Measurements from ENCODE around the gene FBXW9. TPM values are rescaled to one million over a fixed set of nuclear protein-coding genes. Genes with fewer than 3 reads are reported as not detected.
"Not testable (repeated sequence)": the region's sequence is repeated elsewhere in the genome, so short reads cannot be mapped to it uniquely, and the experiment has no call there.

The FBXW9 gene
- total RNA-seq, 6 experiments from 2014 or later, result 1.6 to 4.9 (median 2.6) TPM

DNA sequence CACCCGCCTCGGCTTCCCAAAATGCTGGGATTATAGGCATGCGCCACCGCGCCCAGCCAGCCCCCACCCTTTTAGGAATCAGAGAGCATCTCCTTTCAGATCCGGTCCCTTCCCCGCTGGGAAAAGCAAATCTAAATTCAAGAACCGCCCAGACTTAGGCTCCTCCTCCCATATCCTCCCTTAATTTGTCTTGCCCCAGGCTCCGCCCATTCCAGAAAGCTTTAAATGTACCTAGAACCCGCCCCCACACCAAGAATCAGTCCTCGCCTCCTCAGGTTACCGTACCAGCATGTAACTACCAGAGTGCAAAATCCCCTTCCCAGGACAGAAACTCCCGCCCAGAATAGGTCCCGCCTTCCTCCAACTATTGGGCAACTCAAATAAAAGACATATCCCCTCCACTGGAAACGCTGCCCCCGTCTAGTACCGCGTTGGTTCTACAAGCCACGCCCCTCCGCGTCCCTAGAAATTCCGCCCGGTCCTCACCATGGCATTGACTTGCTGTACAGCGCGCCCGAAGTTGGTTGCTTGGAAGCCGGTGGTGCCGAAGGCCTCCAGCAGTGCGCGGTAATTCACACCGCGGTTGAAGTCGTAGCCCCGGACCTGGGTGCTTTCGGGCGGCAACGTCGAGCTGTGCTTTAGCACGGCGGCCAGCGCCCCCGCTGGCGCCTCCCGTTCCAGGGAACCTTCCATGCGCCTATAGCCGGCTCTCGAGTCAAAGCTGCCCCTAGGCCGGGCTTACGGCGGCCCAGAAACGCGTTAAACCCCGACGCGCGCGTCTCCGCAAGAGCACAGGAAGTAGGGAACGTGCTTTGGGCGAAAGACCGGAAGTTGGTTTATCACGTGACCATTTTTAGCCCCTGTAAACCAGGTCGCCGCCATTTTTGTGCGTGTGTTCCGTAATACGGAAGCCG lies 15.1 kb downstream of the FBXW9 start, which contains the start of gene DHPS:
TSS of gene DHPS (minus strand) at position 807 of the 914 bp plus-strand sequence. CDS start at position 693, 114 bp downstream.
- Histone ChIP-seq H3K4me1 (peaks cover 0 to 19% (median 0%) of the 10 kb centered on the region in 4 donors), H3K9me3 (no peaks in the 10 kb centered on the region), H3K27me3 (no peaks in the 10 kb centered on the region), H3K27ac (peak within 1 kb of the TSS; percentile 77 to 93 (median 85)), H3K36me3 (peaks cover 0 to 29% (median 14%) of the 10 kb centered on the region in 4 donors), H3K4me3 (peak within 1 kb of the TSS; percentile 85 to 97 (median 94))
- peak; percentile 78 to 87 (median 84) for ATAC-seq
- intact Hi-C loops (cut with DNase I), result no loop called here
- TF ChIP-seq, protein P1, sequence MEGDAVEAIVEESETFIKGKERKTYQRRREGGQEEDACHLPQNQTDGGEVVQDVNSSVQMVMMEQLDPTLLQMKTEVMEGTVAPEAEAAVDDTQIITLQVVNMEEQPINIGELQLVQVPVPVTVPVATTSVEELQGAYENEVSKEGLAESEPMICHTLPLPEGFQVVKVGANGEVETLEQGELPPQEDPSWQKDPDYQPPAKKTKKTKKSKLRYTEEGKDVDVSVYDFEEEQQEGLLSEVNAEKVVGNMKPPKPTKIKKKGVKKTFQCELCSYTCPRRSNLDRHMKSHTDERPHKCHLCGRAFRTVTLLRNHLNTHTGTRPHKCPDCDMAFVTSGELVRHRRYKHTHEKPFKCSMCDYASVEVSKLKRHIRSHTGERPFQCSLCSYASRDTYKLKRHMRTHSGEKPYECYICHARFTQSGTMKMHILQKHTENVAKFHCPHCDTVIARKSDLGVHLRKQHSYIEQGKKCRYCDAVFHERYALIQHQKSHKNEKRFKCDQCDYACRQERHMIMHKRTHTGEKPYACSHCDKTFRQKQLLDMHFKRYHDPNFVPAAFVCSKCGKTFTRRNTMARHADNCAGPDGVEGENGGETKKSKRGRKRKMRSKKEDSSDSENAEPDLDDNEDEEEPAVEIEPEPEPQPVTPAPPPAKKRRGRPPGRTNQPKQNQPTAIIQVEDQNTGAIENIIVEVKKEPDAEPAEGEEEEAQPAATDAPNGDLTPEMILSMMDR (IDR thresholded peaks at IDR 0.05), result no peak
- peak; percentile 66 for TF ChIP-seq POLR2A (IDR thresholded peaks at IDR 0.05)
- WGBS (ENCODE audit: insufficient coverage, low coverage, low lambda C conversion rate, missing lambda C conversion rate), result 0% methylated on average over 39 of the region's 68 CpGs
- DNase-seq, result peak; percentile 88 to 95 (median 93)

DNA sequence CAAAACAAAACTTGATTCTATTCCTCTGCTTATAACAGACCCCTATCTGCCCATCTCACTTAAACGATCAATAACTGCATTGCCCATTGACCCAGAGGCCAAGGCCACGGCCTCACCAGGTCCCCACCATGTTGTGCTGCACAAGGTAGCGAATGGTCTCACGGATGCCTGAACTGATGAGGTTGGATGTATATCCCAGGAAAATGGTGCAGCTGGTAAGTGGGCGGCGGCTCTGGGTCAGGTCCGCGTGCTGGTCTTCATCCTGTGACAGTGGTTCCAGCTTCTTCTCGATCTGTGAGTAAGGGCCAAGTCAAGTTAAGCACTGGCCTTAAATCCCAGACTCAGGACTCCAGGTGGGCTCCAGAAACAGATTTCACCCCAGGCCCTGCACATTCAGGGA lies 16.4 kb downstream of the FBXW9 start:
- Histone ChIP-seq H3K27ac (no peak overlapping the region), H3K27me3 (no peaks in the 10 kb centered on the region), H3K4me1 (peaks cover 0 to 19% (median 0%) of the 10 kb centered on the region in 4 donors), H3K4me3 (no peak overlapping the region), H3K36me3 (peaks cover 0 to 42% (median 20%) of the 10 kb centered on the region in 4 donors), H3K9me3 (no peaks in the 10 kb centered on the region)
- DNase-seq (no peak), ATAC-seq (no peak)
- no peak for TF ChIP-seq POLR2A (IDR thresholded peaks at IDR 0.05)
- TF ChIP-seq, protein P1 (IDR thresholded peaks at IDR 0.05), result no peak
- intact Hi-C loops (cut with DNase I), result no loop called here
- WGBS (ENCODE audit: insufficient coverage, low coverage, low lambda C conversion rate, missing lambda C conversion rate), result 78% methylated on average over 5 of the region's 9 CpGs

DNA sequence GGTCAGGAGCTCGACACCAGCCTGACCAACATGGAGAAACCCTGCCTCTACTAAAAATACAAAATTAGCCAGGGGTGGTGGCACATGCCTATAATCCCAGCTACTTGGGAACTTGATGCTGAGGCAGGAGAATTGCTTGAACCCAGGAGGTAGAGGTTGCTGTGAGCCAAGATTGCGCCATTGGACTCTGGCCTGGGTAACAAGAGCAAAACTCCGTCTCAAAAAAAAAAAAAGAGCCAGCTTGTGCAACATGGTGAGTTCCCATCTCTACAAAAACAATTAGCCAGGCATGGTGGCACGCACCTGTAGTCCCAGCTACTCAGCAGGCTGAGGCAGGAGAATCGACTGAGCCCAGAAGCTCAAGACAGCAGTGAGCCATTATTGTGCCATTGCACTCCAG lies 18.4 kb downstream of the FBXW9 start:
- H3K27me3 ChIP-seq; H3K4me3 ChIP-seq; intact Hi-C loops (cut with DNase I); H3K9me3 ChIP-seq: not testable (repeated sequence)
- H3K27ac ChIP-seq, result peak overlapping the region in 1 of 3 donors; percentile 7
- DNase-seq, result peak in 2 of 3 donors; percentile 70 to 79
- peak in 3 of 4 donors; percentile 13 to 34 (median 17) for ATAC-seq
- peaks cover 0 to 61% (median 26%) of the 10 kb centered on the region in 4 donors for H3K36me3 ChIP-seq
- 10% methylated on average over 4 of the region's 5 CpGs for WGBS (ENCODE audit: insufficient coverage, low coverage, low lambda C conversion rate, missing lambda C conversion rate)
- peaks cover 0 to 19% (median 0%) of the 10 kb centered on the region in 4 donors for H3K4me1 ChIP-seq

DNA sequence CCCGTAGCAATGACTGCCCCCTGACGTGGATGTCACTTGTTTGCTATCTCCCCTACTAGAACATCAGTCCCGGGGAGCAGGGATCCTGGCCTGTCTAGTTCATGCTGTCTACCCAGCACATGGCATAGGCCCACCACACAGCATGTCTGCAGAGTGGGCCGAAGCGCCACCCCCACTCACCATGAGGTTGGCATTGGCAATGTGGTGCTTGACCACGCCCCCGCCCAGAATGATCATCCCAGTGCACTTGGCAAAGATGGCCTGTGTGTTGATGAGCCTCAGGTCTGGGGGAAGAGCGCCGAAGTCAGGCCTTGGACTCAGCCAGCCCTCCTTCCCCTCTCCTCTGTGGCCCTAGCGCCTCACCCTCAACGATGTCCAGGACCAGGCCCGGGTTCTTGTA lies 19.5 kb downstream of the FBXW9 start:
- no peak for ATAC-seq
- Histone ChIP-seq H3K27me3 (no peaks in the 10 kb centered on the region), H3K4me1 (peaks cover 0 to 19% (median 0%) of the 10 kb centered on the region in 4 donors), H3K9me3 (no peaks in the 10 kb centered on the region), H3K4me3 (no peak overlapping the region), H3K27ac (no peak overlapping the region), H3K36me3 (peaks cover 0 to 66% (median 26%) of the 10 kb centered on the region in 4 donors)
- intact Hi-C loops (cut with DNase I), result no loop called here
- WGBS (ENCODE audit: insufficient coverage, low coverage, low lambda C conversion rate, missing lambda C conversion rate), result 83% methylated on average over 1 of the region's 12 CpGs
- no peak for DNase-seq
- TF ChIP-seq, protein P1 (IDR thresholded peaks at IDR 0.05), result no peak

DNA sequence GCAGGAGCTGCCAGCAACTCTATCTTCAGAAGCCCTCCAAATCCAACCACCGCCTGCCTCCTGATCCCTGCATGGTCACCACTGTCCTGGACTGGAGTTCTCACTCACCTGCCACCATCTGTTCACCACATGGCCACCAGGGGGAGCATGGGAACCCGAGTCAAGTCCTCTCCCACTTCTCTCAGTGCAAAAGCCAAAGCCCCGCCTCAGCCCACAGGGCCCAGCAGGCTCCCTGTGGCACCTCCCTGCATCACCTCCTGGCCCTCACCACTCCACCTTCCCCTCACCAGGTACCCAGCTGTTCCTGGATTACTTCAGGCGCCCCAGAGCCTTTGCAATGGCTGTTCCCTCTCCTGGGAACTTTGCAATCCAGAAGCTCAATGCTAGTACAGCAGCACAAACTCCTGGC lies 20.0 kb downstream of the FBXW9 start:
- H3K36me3 ChIP-seq, result peaks cover 0 to 66% (median 26%) of the 10 kb centered on the region in 4 donors
- H3K27ac ChIP-seq, result no peak overlapping the region
- peaks cover 0 to 19% (median 0%) of the 10 kb centered on the region in 4 donors for H3K4me1 ChIP-seq
- DNase-seq (peak; percentile 84 to 88 (median 85)), ATAC-seq (peak; percentile 56 to 74 (median 68))
- no CpG with 5 or more reads among the region's 4 CpGs for WGBS (ENCODE audit: insufficient coverage, low coverage, low lambda C conversion rate, missing lambda C conversion rate)
- intact Hi-C loops (cut with DNase I), result no loop called here
- no peak overlapping the region for H3K4me3 ChIP-seq
- TF ChIP-seq, protein P1 (IDR thresholded peaks at IDR 0.05), result peak; percentile 78 to 86 (median 82)
- TF ChIP-seq POLR2A (IDR thresholded peaks at IDR 0.05), result no peak
- H3K27me3 ChIP-seq, result no peaks in the 10 kb centered on the region
- H3K9me3 ChIP-seq, result no peaks in the 10 kb centered on the region
